Gastroesophageal sphincter (tissue), 3 donors: ENCODE measurements around the gene PIAS2.

Experiments used
- EP300 ChIP-seq: sonication (generic); formaldehyde crosslinking; IDR thresholded peaks from one replicate; pipeline ENCODE4 v1.6.1; 2017; ENCODE audit warnings: antibody characterized with exemption, mild to moderate bottlenecking
- POLR2A ChIP-seq, 2 donors: fragments of 450-650 bp; IDR thresholded peaks; one replicate each; pipeline ENCODE4 v1.6.1; 2017; ENCODE audit warnings: antibody characterized with exemption in 2 of 2, mild to moderate bottlenecking in 2 of 2, moderate library complexity in 1 of 2
- TF ChIP-seq, protein P1 (sequence below), 4 experiments: fragments of 200-600 bp in 2 of 4; fragments of 450-650 bp in 2 of 4; sonication (generic) in 1 of 4; IDR thresholded peaks; one replicate each; pipeline ENCODE4 v1.5.1; 2017 to 2019; ENCODE audit warnings: antibody characterized with exemption in 4 of 4, mild to moderate bottlenecking in 2 of 4, moderate library complexity in 2 of 4

GRCh38 chr18:46883180-46883579, 34.1 kb downstream of the PIAS2 start:
- TF ChIP-seq, protein P1, sequence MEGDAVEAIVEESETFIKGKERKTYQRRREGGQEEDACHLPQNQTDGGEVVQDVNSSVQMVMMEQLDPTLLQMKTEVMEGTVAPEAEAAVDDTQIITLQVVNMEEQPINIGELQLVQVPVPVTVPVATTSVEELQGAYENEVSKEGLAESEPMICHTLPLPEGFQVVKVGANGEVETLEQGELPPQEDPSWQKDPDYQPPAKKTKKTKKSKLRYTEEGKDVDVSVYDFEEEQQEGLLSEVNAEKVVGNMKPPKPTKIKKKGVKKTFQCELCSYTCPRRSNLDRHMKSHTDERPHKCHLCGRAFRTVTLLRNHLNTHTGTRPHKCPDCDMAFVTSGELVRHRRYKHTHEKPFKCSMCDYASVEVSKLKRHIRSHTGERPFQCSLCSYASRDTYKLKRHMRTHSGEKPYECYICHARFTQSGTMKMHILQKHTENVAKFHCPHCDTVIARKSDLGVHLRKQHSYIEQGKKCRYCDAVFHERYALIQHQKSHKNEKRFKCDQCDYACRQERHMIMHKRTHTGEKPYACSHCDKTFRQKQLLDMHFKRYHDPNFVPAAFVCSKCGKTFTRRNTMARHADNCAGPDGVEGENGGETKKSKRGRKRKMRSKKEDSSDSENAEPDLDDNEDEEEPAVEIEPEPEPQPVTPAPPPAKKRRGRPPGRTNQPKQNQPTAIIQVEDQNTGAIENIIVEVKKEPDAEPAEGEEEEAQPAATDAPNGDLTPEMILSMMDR (IDR thresholded peaks at IDR 0.05): no peak
- TF ChIP-seq EP300 (no peak), POLR2A (IDR thresholded peaks at IDR 0.05) (no peak)
